Esophagus muscularis mucosa (tissue), 4 donors: ENCODE results near the gene GNL1. TPM values are rescaled to one million over a fixed set of nuclear protein-coding genes. Genes with fewer than 3 reads are reported as not detected.

Experiments used
- DNase-seq: peaks from one replicate; pipeline ENCODE4 v3.0.0-alpha.2; 2017; ENCODE audit errors: extremely low spot score
- H3K27ac ChIP-seq, 4 donors: fragments of 200-600 bp; sonication (generic); replicated peaks in 1 of 4; 1 replicate in 3 of 4; 2 replicates in 1 of 4; pipeline ENCODE4 v1.5.1; 2016 to 2019; ENCODE audit warnings: mild to moderate bottlenecking in 1 of 4
- H3K27me3 ChIP-seq, 4 donors: fragments of 200-600 bp; sonication (generic); one replicate each; pipeline versions ENCODE4 v1.5.1 to v1.6.0; 2016 to 2019
- H3K36me3 ChIP-seq, 4 donors: fragments of 200-600 bp; sonication (generic); one replicate each; pipeline ENCODE4 v1.5.1; 2016 to 2019
- H3K4me1 ChIP-seq, 4 donors: fragments of 200-600 bp; sonication (generic); one replicate each; pipeline ENCODE4 v1.5.1; 2016 to 2019
- H3K4me3 ChIP-seq, 4 donors: fragments of 200-600 bp; sonication (generic); 1 replicate in 2 of 4; 2 replicates in 2 of 4; pipeline ENCODE4 v1.5.1; 2016 to 2019; ENCODE audit warnings: mild to moderate bottlenecking in 4 of 4, moderate library complexity in 1 of 4
- H3K9me3 ChIP-seq, 4 donors: fragments of 200-600 bp; sonication (generic); 1 replicate in 3 of 4; 2 replicates in 1 of 4; pipeline ENCODE4 v1.5.1; 2016 to 2019
- EP300 ChIP-seq: sonication (generic); formaldehyde crosslinking; IDR thresholded peaks from one replicate; pipeline ENCODE4 v1.6.1; 2017; ENCODE audit warnings: antibody characterized with exemption
- POLR2A ChIP-seq: fragments of 450-650 bp; IDR thresholded peaks from one replicate; pipeline ENCODE4 v1.6.1; 2017; ENCODE audit warnings: antibody characterized with exemption, moderate library complexity, mild to moderate bottlenecking, low read depth
- POLR2AphosphoS5 ChIP-seq, 2 donors: sonication (generic); formaldehyde crosslinking; IDR thresholded peaks; one replicate each; pipeline ENCODE4 v1.6.1; 2017; ENCODE audit warnings: antibody characterized with exemption in 2 of 2
- WGBS: methylation state at CpG from one replicate; pipeline ENCODE4 v1.1.5; 2018; 5-methylcytosine and 5-hydroxymethylcytosine counted together
- intact Hi-C: fragments of 100-400 bp; cut with DNase I; formaldehyde crosslinking; loops from one replicate; pipeline ENCODE4 v1.15.1; 2023
- total RNA-seq, 4 donors: library from RNA; depleted of rRNA; stranded (reverse); fragments of >200 nt; gene quantifications; one replicate each; pipeline versions ENCODE4 v1.1.0 to v1.2.1, GENCODE V29; 2016
- TF ChIP-seq, protein P1 (sequence below), 3 experiments: fragments of 200-600 bp in 2 of 3; fragments of 450-650 bp in 1 of 3; sonication (generic) in 2 of 3; IDR thresholded peaks; one replicate each; pipeline ENCODE4 v1.5.1; 2017 to 2019; ENCODE audit warnings: antibody characterized with exemption in 3 of 3, mild to moderate bottlenecking in 2 of 3, moderate library complexity in 1 of 3

GNL1 gene
- total RNA-seq, 4 donors from 2014 or later, result 30.3 to 53.5 (median 36.1) TPM

DNA sequence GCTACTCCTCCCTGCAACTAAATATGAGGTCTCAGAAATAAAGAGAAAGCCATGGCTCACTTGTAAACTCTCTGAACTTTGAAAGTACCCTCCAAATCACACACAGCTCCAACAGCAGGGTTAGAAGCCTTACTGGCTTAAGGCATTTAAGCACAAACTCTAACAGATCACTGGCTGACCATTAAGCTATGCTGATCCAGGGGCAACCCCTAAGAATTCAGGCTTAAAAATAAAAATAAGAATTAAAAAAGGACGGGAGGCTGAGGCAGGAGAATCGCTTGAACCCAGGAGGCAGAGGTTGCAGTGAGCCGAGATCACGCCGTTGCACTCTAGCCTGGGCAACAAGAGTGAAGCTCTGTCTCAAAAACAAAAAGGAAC lies 45.1 kb downstream of the GNL1 start:
- intact Hi-C loops, result no loop called here
- TF ChIP-seq POLR2AphosphoS5 (IDR thresholded peaks at IDR 0.05), result no peak
- TF ChIP-seq, protein P1, sequence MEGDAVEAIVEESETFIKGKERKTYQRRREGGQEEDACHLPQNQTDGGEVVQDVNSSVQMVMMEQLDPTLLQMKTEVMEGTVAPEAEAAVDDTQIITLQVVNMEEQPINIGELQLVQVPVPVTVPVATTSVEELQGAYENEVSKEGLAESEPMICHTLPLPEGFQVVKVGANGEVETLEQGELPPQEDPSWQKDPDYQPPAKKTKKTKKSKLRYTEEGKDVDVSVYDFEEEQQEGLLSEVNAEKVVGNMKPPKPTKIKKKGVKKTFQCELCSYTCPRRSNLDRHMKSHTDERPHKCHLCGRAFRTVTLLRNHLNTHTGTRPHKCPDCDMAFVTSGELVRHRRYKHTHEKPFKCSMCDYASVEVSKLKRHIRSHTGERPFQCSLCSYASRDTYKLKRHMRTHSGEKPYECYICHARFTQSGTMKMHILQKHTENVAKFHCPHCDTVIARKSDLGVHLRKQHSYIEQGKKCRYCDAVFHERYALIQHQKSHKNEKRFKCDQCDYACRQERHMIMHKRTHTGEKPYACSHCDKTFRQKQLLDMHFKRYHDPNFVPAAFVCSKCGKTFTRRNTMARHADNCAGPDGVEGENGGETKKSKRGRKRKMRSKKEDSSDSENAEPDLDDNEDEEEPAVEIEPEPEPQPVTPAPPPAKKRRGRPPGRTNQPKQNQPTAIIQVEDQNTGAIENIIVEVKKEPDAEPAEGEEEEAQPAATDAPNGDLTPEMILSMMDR (IDR thresholded peaks at IDR 0.05), result no peak
- no peak for TF ChIP-seq EP300
- TF ChIP-seq POLR2A, result no peak
- H3K27me3 ChIP-seq, result peaks cover 0 to 3% (median 0%) of the 10 kb centered on the region in 4 donors
- peak; percentile 86 for DNase-seq
- 59% methylated on average over 5 of the region's 5 CpGs for WGBS
- peaks cover 0 to 8% (median 3%) of the 10 kb centered on the region in 4 donors for H3K4me1 ChIP-seq
- no peaks in the 10 kb centered on the region for H3K36me3 ChIP-seq
- no peak overlapping the region for H3K27ac ChIP-seq
- no peak overlapping the region for H3K4me3 ChIP-seq
- no peaks in the 10 kb centered on the region for H3K9me3 ChIP-seq

DNA sequence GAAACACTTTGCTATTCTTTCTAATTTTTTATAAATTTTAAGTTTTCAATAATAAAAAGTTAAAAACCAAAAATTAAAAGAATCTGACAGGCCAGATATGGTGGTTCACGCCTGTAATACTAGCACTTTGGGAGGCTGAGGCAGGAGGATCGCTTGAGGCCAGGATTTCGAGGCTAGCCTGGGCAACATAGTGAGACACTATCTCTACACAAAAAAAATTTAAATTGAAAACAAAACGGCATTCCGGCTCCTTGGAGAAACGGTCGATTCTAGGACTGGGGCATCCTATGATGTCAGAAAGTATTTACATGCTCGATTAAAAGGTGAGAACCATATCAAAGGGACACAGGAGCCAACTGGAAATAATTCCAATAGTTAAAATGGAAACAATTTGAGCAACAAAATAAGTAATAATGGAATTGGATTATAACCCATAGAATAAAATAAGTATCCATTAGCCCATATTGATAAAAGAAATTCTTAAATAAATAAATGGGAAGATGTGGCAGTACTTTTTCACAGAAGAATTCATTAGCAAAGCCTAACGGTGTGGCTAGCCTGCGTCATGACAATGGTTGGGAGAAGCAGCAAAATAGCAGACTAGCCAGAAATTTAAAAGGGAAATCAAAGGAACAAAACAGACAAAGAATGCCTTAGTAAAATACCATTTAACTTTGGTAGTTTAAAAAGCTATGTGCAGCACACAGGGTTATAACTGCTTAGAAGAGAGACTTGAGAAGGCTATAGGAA lies 45.7 kb downstream of the GNL1 start:
- no peak overlapping the region for H3K4me3 ChIP-seq
- 79% methylated on average over 10 of the region's 10 CpGs for WGBS
- H3K27me3 ChIP-seq, result peaks cover 0 to 4% (median 0%) of the 10 kb centered on the region in 4 donors
- H3K9me3 ChIP-seq, result no peaks in the 10 kb centered on the region
- TF ChIP-seq EP300, result no peak
- TF ChIP-seq POLR2A, result no peak
- TF ChIP-seq POLR2AphosphoS5 (IDR thresholded peaks at IDR 0.05), result no peak
- TF ChIP-seq, protein P1 (IDR thresholded peaks at IDR 0.05), result no peak
- DNase-seq, result peak; percentile 5
- H3K4me1 ChIP-seq, result peaks cover 0 to 5% (median 2%) of the 10 kb centered on the region in 4 donors
- no peaks in the 10 kb centered on the region for H3K36me3 ChIP-seq
- no peak overlapping the region for H3K27ac ChIP-seq
- intact Hi-C loops, result no loop called here

DNA sequence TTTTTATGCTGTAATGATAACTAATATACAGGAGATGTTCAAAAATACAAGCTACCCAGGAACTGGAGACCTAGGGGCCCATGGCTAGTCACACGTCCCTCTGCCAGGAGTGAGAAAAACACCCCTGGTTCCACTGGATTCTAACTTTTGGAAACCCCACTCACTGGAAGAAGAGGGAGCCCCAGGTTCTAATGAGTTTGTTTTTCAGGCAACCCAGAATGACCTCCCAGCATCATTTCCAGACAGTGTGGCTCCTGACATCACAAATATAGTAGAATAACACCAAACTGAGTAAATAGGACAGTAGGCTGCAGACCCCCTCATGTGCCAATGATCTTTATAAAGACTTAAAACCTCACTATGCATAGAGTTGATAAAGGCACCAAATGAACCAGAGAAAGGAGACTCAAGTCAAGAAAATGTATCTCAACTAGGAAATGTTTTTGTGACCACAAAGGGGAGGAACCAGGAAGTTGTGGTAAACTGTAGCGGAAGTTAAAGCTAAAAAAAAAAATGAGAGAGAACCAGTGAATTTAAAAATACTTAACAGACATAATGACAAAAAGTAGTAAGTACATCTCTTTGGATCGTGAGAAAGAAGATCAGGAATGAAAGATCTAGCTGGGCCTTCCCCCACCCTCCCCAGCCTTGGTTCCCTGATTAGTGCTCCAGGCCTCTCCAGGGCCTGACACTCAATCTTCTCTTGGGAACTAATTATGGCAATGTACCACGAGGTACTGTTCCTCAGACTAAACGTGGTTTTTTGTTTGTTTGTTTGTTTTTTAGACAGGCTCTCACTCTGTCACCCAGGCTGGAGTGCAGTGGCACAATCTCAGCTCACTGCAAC lies 47.2 kb downstream of the GNL1 start:
- intact Hi-C loops, result no loop called here
- H3K4me3 ChIP-seq, result no peak overlapping the region
- no peaks in the 10 kb centered on the region for H3K9me3 ChIP-seq
- H3K27me3 ChIP-seq, result peaks cover 0 to 4% (median 0%) of the 10 kb centered on the region in 4 donors
- H3K27ac ChIP-seq, result peak overlapping the region in 1 of 4 donors; percentile 41
- peaks cover 0 to 4% (median 0%) of the 10 kb centered on the region in 4 donors for H3K4me1 ChIP-seq
- TF ChIP-seq POLR2A (no peak), EP300 (no peak), POLR2AphosphoS5 (IDR thresholded peaks at IDR 0.05) (no peak)
- TF ChIP-seq, protein P1 (IDR thresholded peaks at IDR 0.05), result no peak
- DNase-seq, result peak; percentile 72
- WGBS, result 29% methylated on average over 5 of the region's 5 CpGs
- no peaks in the 10 kb centered on the region for H3K36me3 ChIP-seq

DNA sequence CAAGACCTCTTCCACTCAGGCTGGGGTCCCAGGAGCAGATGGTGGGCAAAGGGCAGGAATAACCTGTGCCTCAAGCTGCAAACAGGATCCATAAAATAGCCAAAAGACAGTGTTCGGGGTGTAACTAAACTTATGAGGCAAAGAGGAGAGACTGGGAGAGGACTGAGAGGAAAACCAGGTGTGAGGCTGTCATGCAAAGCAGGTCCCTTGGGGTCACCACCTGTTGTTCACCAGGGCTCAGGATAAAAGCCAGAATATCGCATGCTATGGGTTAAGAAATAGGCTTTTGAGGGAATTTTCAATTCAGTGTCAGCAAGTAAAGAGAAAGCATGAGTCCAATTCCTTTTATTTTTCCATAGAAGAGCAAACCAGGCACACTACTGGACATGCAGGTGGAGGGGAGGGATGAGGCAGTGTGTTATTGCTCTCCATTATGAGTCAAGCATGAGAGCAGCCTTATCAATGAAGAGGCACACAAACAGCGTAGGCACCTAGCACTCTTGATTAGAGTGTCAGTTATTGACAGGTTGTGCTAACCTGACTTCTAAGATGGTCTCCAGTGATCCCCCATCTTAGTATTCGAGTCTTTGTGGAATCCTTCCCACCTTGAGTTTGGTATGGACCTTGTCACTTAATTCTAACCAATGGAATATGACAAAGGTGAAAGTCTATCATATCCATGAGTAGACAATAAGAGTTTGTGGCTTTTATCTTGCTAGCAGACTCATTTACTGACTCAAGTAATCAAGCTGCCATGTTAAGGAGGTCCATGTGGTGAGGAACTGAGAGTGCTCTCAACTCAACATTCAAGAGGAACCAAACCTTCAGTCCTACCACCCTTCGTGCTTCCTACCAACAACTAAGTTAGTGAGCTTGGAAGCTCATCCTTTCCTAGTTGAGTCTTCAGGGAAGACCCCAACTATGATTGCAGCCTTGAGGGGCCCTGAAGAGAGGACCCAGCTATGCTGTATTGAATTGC lies 48.2 kb downstream of the GNL1 start:
- WGBS, result 87% methylated on average over 5 of the region's 5 CpGs
- DNase-seq, result peak; percentile 45
- Histone ChIP-seq H3K9me3 (no peaks in the 10 kb centered on the region), H3K27me3 (peaks cover 0 to 4% (median 0%) of the 10 kb centered on the region in 4 donors), H3K4me1 (peaks cover 0 to 4% (median 0%) of the 10 kb centered on the region in 4 donors), H3K36me3 (no peaks in the 10 kb centered on the region), H3K4me3 (no peak overlapping the region), H3K27ac (no peak overlapping the region)
- intact Hi-C loops, result no loop called here
- TF ChIP-seq POLR2AphosphoS5 (IDR thresholded peaks at IDR 0.05) (no peak), POLR2A (no peak), EP300 (no peak)
- TF ChIP-seq, protein P1 (IDR thresholded peaks at IDR 0.05), result no peak
